Hematopoietic multipotent progenitor cell treated with erythropoietin and hydrocortisone succinate and interleukin-3 and kit ligand, for 6 days (in vitro differentiated cells): Measurements from ENCODE around the gene AP1S1.
"Not testable (repeated sequence)": the region's sequence is repeated elsewhere in the genome, so short reads cannot be mapped to it uniquely, and the experiment has no call there.

ENCODE experiments used
- DNase-seq: peaks from one replicate; pipeline ENCODE4 v3.0.0-alpha.2; 2015

AP1S1 gene

DNA sequence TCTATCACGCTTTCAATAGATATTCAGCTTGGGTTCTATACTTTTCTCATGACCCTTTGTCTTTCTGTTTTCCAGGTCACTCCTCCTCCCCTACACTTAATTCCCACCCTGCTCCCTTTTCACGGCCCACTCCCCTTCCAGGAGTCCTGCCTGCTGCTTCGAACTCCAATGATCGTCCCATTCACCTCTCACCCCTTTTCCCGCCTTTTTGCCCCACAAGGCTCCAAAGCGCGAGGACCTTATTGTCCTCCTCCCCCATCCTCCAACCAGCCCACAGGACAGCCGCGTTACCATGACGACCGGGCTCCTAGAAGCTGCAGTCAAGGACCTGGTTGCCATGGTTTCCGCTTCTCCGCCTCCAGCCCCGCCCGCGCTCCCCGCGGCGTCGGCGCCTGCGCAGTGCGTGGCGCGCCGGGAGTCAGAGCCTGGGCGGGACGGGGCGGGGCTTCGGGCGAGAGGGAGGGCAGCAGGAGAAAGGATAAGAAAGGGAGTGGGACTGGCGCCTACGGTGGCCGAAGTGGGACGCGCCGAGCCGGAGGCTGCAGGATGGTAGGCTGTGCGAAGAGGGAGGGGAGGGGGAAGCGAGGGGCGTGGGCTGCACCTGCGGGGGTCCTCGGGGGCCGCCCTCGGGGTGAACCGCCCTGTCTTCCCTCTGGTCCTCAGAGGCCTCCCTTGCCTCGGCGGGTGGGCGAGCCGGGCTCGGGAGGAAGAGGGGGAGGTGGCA is at the start of gene AP1S1:
Gene AP1S1 (plus strand): TSS at position 508 of the 724 bp plus-strand sequence. CDS start 39 bp downstream, at position 547.
- DNase-seq: peak; percentile 97

GRCh38 chr7:101104799-101105198 is 49.5 kb upstream of the AP1S1 start:
- no peak for DNase-seq

GRCh38 chr7:101105248-101105647 is 49.0 kb upstream of the AP1S1 start:
- DNase-seq: not testable (repeated sequence)

- DNase-seq: no peak
These were observed 47.9 kb upstream of the AP1S1 start for GRCh38 chr7:101106386-101106785.

DNA sequence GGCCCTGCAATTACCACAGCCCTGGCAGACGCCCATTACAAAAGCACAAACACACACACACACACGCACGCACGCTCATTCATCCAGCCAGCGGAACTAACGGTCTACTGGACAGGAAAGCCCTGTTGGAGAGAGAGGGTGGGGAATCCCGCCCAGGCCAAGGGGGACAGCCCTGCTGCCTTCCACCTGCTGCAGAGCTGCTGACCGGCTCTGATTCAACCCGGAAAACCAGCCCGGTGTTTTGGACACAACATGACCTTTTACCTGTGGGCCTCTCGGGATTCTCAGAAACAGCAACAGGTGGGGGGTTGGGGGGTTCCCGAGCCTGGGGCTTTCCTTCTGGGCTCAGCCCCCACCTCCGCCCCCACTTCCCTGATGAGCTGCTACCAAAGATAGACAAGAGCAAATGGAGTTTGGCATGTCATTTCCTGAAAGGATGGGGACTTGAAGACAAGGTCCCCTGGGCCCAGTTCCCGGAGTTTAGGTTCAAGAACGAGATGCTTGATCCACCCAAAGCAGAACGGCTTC is 45.9 kb upstream of the AP1S1 start:
- no peak for DNase-seq

DNA sequence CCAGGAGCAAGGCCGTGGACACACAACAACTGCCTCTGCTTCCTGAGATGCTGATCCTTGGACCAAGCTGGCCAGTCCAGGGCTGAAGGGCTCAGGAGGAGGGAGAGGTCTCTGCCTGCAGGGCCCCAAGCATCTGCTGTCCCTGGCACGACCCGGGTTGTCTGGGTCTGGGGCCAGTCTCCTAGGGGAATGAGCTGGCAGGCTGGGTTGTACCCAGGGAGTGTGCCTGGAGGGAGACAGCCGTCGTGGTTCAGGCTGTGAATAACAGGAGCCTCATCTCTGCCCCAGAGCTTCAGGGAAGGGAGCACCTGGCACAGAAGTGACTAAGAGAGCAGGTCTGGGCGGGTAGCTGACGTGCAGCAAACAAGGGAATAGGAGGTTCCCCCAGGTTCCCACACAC is 45.3 kb upstream of the AP1S1 start:
- no peak for DNase-seq

DNA sequence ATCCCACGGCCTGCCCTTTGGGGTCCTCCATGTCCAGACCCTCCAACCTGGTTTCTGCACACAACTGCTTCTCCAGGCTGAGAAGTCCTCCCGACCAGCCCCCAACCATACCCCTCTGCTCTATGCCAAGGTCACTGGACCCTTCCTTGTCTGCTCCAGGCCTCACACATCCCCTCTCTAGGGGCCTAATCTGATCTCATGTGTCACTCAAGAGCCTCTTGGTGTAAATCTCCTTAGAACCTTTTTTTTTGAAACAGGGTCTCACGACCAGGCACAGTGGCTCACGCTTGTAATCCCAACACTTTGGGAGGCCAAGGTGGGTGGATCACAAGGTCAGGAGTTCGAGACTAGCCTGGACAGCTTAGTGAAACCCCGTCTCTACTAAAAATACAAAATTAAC is 44.9 kb upstream of the AP1S1 start:
- no peak for DNase-seq

DNA sequence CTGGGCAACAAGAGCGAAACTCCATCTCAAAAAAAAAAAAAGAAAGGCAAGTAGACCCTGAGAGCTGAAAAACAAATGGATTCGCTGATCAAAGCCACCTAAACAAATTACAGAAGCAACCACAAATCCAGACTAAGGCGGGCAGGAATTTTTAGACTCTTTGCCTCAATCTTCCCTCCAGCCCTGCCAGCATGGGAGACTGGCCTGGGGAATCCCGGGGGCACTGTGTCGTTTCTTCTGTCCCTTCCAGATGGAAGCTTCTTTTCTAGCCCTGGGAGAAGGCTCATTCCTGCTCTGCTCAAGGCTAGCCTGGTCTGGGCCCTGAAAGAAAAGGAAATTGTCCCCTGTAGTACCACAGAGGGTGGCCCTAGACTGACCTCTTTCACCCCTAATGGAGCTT is 43.0 kb upstream of the AP1S1 start:
- no peak for DNase-seq

- no peak for DNase-seq
These were observed 42.0 kb upstream of the AP1S1 start for GRCh38 chr7:101112233-101112632.

DNA sequence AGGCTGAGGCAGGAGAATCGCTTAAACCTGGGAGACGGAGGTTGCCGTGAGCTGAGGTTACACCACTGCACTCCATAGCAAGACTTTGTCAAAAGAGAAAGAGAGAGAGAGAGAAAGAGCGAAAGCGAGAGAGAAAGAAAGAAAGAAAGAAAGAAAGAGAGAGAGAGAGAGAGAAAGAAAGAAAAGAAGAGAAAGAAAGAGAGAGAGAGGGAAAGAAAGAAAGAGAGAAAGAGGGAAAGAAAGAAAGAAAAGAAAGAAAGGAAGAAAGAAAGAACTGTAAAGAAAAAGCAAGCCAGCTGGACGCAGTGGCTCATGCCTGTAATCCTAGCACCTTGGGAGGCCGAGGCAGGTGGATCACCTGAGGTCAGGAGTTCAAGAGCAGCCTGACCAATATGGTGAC is 41.1 kb upstream of the AP1S1 start:
- not testable (repeated sequence) for DNase-seq

GRCh38 chr7:101113836-101114235 is 40.4 kb upstream of the AP1S1 start:
- no peak for DNase-seq

- DNase-seq: no peak
These were observed 39.8 kb upstream of the AP1S1 start for GRCh38 chr7:101114492-101114891.

DNA sequence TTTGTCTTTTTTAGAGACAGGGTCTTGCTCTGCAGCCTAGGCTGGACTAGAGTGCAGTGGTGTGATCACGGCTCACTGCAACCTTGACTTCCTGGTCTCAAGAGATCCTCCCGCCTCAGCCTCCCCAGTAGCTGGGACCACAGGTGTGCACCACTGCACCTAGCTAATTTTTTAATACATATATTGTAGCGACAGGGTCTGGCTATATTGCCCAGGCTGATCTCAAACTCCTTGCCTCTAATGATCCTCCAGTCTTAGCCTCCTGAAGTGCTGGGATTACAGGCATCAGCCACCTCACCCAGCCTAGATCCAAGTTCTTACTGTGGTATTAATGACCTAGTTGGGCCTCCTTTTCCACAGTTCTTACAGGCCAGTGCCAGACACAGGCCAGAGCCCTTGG is 39.1 kb upstream of the AP1S1 start:
- no peak for DNase-seq

GRCh38 chr7:101116898-101117297 is 37.4 kb upstream of the AP1S1 start:
- DNase-seq: no peak

- DNase-seq: no peak
These were observed 35.4 kb upstream of the AP1S1 start for GRCh38 chr7:101118856-101119255.

DNA sequence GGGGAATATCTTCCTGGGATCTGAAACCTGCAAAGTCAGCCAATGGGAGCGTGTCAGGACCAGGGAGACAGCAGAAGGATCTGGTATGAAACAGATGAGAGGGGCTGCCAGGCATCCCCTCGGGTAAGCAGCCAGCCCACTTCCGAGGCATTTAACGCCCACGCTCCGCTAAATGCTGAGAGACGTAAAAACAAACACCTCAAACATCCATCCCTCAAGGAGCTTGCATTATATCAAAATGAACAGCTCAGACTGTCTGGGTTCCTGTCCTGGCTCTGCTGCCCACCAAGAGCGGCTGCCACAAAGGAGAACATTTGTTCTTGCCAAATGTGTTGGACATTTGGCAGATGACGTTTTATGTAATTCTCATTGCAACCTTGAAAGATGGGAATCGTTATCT is 34.4 kb upstream of the AP1S1 start:
- DNase-seq: no peak

DNA sequence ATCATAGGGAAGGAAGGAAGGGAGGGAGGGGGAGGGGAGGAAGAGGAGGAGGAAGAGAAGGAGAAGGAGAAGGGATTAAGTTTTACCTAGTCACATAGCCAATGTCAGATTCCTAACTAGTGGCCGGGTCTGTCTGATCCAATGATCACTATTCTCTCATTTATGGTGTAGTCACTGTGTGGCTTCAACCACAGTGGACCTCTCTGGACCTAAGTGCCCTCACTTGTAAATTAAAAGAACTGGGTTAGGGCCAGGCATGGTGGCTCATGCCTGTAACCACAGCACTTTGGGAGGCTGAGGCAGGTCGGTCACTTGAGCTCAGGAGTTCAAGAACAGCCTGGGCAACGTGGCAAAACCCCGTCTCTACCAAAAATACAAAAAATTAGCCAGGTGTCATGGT is 34.0 kb upstream of the AP1S1 start:
- DNase-seq: no peak

DNA sequence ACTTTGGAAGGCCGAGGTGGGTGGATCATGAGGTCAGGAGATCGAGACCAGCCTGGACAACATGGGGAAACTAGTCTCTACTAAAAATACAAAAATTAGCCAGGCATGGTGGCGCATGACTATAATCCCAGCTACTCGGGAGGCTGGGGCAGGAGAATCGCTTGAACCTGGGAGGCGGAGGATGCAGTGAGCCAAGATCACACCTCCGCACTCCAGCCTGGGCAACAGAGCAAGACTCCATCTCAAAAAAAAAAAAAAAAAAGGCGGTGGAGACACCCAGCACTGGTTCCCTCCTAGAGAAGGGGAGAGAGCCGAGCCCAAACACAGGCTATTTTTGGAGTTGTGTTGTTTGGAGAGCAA is 32.7 kb upstream of the AP1S1 start:
- not testable (repeated sequence) for DNase-seq

DNA sequence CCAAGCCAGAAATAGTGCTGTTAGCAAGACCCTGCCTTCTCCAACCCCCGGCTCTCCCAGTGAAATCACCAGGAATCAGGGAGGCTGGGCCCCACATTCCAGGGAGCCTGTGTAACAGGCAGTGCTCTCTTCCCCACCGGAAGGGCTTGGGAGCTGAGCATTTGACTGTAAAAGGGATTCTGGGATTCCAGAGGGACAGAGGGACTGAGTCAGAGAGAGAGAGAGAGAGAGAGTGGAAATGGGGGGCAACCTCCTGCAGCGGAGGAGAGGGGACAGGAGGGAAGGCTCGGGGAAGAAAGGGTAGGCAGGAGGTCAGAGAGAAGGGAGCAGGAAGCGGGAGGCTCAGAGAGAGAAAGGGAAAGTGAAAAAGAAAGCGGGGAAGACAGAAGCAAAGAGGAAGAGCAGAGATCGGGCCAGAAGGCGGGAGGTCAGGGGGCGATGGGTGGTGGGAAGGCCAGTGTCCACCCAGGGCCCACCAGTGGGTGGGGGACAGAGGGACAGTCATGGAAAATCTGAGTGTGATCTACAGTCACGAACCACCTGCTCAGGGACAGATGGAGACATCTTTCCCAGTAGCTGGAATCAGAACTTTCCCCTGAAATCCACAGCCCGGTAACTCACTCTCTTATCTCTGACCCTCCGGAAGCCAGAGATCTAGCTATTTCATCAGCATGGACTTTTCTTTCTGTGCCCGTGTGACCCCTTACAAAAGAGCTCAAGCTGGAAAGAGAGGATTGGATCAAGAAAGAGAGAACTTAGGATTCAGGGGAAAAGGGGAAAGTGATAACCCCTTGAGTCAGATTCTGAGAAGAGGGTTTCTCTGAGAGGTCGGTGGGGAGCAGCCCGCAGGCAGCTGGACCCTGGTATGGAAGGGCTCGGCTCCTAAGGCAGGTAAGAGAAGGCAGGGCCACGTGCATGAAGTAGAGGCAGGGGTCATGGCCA is 32.0 kb upstream of the AP1S1 start:
- no peak for DNase-seq

DNA sequence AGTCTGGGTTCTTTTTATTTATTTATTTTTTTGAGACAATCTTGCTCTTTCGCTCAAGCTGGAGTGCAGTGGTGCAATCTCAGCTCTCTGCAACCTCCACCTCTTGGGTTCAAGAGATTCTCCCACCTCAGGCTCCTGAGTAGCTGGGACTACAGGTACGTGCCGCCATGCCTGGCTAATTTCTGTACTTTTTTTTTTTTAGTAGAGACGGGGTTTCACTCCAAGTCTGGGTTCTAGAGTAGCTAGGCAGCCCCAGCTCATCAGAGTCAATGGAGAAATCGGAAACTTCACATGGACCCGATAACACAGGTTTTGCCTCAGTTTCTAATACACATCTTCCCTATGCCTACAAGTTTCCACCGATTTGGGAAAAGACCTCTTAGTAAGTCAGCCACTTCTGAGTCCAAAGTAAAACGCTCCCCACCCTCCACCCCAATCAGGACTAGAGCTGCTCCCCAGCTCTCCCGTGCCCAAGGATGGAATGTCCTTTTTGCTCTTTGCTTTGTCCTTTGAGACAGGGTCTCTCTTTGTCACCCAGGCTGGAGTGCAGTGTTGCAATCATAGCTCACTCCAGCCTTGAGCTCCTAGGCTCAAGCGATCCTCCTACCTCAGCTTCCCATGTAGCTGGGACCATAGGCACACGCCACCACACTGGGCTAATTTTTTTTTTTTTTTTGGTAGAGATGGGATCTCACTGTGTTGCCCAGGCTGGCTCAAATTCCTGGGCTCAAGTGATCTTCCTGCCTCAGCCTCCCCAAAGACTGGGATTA is 31.2 kb upstream of the AP1S1 start:
- DNase-seq: no peak

GRCh38 chr7:101123703-101124068 is 30.6 kb upstream of the AP1S1 start:
- no peak for DNase-seq

DNA sequence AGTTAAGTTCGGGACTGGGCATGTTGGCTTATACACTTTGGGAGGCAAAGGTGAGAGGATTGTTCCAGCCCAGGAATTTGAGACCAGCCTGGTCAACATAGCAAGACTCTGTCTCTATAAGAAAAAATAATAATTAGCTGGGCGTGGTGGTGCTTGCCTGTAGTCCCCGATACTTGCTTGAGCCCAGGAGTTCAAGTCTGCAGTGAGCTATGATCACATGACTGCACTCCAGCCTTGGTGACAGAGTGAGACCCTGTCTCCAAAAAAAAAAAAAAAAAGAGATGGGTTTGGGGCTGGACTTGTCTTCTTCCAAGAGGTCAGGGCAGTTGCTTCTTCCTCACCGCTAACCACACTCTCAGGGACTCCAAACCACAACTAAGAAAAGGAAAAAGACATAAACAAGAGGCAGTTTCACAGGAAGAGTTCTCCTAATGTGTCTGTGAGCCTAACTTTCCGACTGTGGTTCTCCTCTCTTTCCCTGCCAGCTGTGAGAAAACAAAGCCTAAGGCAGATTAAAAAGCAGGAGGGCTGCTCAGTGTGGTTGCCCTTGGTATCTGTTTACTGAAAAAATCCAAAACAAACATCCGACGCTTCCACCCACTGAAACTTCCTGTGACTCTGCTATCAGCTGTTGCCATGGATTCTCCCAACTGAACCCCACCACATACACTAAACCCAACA is 29.8 kb upstream of the AP1S1 start:
- peak; percentile 46 for DNase-seq
